ENCODE measurements around the gene PLXNB3.

PLXNB3 gene

GRCh38 chrX:153774576-153775292 is 10.7 kb downstream of the PLXNB3 start:
- DNase-seq (ENCODE audit: low read depth): no peak

- DNase-seq (ENCODE audit: low read depth): no peak
Observed at GRCh38 chrX:153775293-153776119, 11.5 kb downstream of the PLXNB3 start.

GRCh38 chrX:153776120-153776599 is 12.1 kb downstream of the PLXNB3 start:
- DNase-seq (ENCODE audit: low read depth): no peak

GRCh38 chrX:153776611-153777045 is 12.6 kb downstream of the PLXNB3 start:
- no peak for DNase-seq (ENCODE audit: low read depth)

- DNase-seq (ENCODE audit: low read depth): no peak
Observed at GRCh38 chrX:153777261-153778090, 13.4 kb downstream of the PLXNB3 start.

GRCh38 chrX:153778181-153778580 is 14.1 kb downstream of the PLXNB3 start:
- DNase-seq (ENCODE audit: low read depth): no peak

GRCh38 chrX:153778684-153779101 is 14.6 kb downstream of the PLXNB3 start:
- DNase-seq (ENCODE audit: low read depth): no peak

- no peak for DNase-seq (ENCODE audit: low read depth)
Observed at GRCh38 chrX:153779891-153780677, 16.0 kb downstream of the PLXNB3 start.

GRCh38 chrX:153780678-153781427 is 16.8 kb downstream of the PLXNB3 start, which contains the start of gene SRPK3:
Gene SRPK3, plus strand, starts transcription at chrX:153781041. Its CDS starts 46 bp downstream, at chrX:153781087.
- no peak for DNase-seq (ENCODE audit: low read depth)

GRCh38 chrX:153781428-153782047 is 17.5 kb downstream of the PLXNB3 start:
- no peak for DNase-seq (ENCODE audit: low read depth)

GRCh38 chrX:153782313-153782712 is 18.3 kb downstream of the PLXNB3 start:
- no peak for DNase-seq (ENCODE audit: low read depth)

GRCh38 chrX:153782871-153783270 is 18.8 kb downstream of the PLXNB3 start:
- DNase-seq (ENCODE audit: low read depth): no peak

GRCh38 chrX:153783378-153784013 is 19.4 kb downstream of the PLXNB3 start:
- DNase-seq (ENCODE audit: low read depth): no peak

GRCh38 chrX:153784325-153784967 is 20.4 kb downstream of the PLXNB3 start:
- DNase-seq (ENCODE audit: low read depth): no peak

GRCh38 chrX:153786669-153787068 is 22.6 kb downstream of the PLXNB3 start:
- DNase-seq (ENCODE audit: low read depth): no peak

GRCh38 chrX:153789654-153790053 is 25.6 kb downstream of the PLXNB3 start:
- DNase-seq (ENCODE audit: low read depth): no peak

GRCh38 chrX:153791104-153791852 is 27.2 kb downstream of the PLXNB3 start:
- DNase-seq (ENCODE audit: low read depth): no peak

- no peak for DNase-seq (ENCODE audit: low read depth)
Observed at GRCh38 chrX:153792368-153792767, 28.3 kb downstream of the PLXNB3 start.

Measured in GM04504 (cell line).